Cardiac muscle cell (in vitro differentiated cells and primary cell): ENCODE results near the gene RREB1. TPM values are rescaled to one million over a fixed set of nuclear protein-coding genes. Genes with fewer than 3 reads are reported as not detected.
"Not testable (repeated sequence)": the region's sequence is repeated elsewhere in the genome, so short reads cannot be mapped to it uniquely, and the experiment has no call there.

Experiments
- DNase-seq, 2 donors: peaks; one replicate each; pipeline versions ENCODE4 v3.0.0 to v3.0.0-alpha.2; 2010 to 2017; ENCODE audit warnings: low read depth in 1 of 2, low spot score in 1 of 2
- H3K27ac ChIP-seq: fragments of 200-600 bp; sonication (generic); 2 replicates; pipeline ENCODE4 v1.5.1; 2016
- H3K27me3 ChIP-seq: fragments of 200-600 bp; sonication (generic); 2 replicates; pipeline ENCODE4 v1.6.0; 2016; ENCODE audit warnings: control low read depth
- H3K36me3 ChIP-seq: fragments of 200-600 bp; sonication (generic); 2 replicates; pipeline ENCODE4 v1.5.1; 2016; ENCODE audit warnings: control low read depth
- H3K4me1 ChIP-seq: fragments of 200-600 bp; sonication (generic); 2 replicates; pipeline ENCODE4 v1.8.1; 2017; ENCODE audit warnings: low read depth, mild to moderate bottlenecking, mixed run types
- H3K4me3 ChIP-seq: fragments of 200-600 bp; sonication (generic); 2 replicates; pipeline ENCODE4 v1.5.1; 2016; ENCODE audit warnings: mild to moderate bottlenecking
- H3K9me3 ChIP-seq: fragments of 200-600 bp; sonication (generic); 2 replicates; pipeline ENCODE4 v1.5.1; 2017; ENCODE audit warnings: low read depth, mild to moderate bottlenecking, control low read depth
- polyA plus RNA-seq: library from polyadenylated mRNA; unstranded; fragments of >200 nt; fragmentation: Nextera tagmentation; extraction: Ambion mirVana; gene quantifications from 2 replicates; pipeline ENCODE4 v1.2.1, GENCODE V29; 2016
- total RNA-seq: library from RNA; depleted of rRNA; stranded (reverse); fragments of >200 nt; gene quantifications from 2 replicates; pipeline ENCODE4 v1.2.3, GENCODE V29; 2016
- TF ChIP-seq, protein P1 (sequence below): IDR thresholded peaks from 2 replicates; pipeline ENCODE4 v1.5.1; 2012; ENCODE audit warnings: low read depth, mild to moderate bottlenecking, low read length

The RREB1 gene
- total and polyA plus RNA-seq, 2 experiments from 2014 or later, result 15.4 to 55.3 TPM

DNA sequence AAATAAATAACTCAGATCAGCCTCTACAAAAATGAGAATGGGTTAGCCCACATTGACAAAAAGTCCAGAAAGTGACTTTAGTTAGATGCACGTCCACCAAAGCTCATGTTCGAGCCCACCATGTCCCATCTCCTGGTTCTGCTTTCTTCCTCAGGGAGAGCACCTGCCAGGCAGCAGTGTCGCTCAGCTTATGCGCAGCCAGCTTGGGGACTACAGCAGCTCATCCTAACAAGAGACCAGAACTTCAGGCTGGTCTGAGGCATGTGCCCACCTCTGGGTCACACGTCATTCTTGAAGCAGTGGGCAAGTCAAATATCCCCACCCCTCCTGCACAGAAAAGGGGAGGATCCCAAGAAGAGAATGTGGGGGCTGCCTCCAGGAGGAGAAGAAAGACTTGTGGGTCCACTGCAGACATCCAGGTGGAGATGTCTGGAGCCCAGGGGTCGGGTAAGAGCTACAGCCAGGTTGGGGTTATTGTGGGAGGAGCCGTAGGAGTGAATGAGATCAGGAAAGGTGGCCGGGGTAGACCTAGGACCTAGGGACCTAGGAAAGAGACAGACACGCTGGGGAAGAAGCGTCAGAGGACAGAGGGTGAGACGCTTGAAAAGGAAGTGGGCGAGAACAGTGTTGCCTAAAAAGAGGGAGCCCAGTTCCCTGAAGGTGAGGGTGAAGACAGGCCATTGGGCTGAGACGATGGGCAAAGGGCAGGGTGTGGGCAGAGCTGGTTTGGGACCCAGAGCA lies 152.7 kb downstream of the RREB1 start:
- TF ChIP-seq, protein P1, sequence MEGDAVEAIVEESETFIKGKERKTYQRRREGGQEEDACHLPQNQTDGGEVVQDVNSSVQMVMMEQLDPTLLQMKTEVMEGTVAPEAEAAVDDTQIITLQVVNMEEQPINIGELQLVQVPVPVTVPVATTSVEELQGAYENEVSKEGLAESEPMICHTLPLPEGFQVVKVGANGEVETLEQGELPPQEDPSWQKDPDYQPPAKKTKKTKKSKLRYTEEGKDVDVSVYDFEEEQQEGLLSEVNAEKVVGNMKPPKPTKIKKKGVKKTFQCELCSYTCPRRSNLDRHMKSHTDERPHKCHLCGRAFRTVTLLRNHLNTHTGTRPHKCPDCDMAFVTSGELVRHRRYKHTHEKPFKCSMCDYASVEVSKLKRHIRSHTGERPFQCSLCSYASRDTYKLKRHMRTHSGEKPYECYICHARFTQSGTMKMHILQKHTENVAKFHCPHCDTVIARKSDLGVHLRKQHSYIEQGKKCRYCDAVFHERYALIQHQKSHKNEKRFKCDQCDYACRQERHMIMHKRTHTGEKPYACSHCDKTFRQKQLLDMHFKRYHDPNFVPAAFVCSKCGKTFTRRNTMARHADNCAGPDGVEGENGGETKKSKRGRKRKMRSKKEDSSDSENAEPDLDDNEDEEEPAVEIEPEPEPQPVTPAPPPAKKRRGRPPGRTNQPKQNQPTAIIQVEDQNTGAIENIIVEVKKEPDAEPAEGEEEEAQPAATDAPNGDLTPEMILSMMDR, result no peak
- H3K27ac ChIP-seq, result peak overlapping the region; percentile 86
- DNase-seq, result no peak

DNA sequence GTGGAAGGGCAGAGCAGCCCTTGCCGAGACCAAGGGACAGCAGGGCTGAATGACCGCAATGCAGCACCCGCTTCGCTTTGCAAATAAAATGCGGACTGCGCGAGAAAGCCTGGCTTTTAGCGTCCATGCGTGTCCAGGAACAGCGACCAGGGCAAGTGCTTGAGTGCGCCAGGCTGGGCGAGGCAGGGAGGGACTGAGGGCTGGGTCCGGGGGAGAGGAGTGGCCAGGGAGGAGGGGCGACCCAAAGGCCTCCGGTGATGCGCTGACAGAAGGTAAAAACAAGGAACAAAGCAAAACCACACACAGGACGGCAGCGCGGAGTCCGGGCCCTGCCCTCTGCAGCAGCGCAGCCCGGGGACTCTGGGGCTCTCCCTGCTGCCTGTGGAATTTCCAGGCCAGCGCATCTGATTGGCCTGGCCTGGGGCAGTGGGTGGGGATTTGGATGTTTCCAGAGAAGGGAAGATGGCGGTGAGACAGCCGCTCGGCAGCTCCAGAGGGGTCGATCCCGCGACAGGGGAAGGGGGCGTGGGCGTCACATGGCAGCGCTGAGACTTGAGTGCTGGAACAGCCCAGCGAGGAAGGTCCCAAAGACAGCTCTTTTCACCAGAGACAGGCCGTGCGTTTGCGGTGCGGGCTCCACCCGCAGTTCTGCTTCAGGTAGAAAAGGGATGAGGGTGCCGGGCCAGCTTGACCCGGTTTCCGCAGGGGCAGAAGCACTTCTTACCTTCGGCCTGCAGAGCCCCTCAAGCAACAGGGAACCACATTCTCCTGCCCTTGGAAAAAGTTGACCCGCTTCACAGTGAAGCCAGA lies 153.5 kb downstream of the RREB1 start:
- TF ChIP-seq, protein P1, result no peak
- Histone ChIP-seq H3K9me3 (no peaks in the 10 kb centered on the region), H3K27me3 (no peaks in the 10 kb centered on the region), H3K4me3 (peak overlapping the region; percentile 40), H3K27ac (peak overlapping the region; percentile 86), H3K4me1 (peaks cover 8% of the 10 kb centered on the region), H3K36me3 (no peaks in the 10 kb centered on the region)
- DNase-seq, result peak; percentile 87 to 94

More for the DNA sequence above, 152.7 kb downstream of the RREB1 start:
- no peaks in the 10 kb centered on the region for H3K27me3 ChIP-seq
- H3K36me3 ChIP-seq, result no peaks in the 10 kb centered on the region
- peak overlapping the region; percentile 40 for H3K4me3 ChIP-seq
- H3K9me3 ChIP-seq, result no peaks in the 10 kb centered on the region
- peaks cover 8% of the 10 kb centered on the region for H3K4me1 ChIP-seq

DNA sequence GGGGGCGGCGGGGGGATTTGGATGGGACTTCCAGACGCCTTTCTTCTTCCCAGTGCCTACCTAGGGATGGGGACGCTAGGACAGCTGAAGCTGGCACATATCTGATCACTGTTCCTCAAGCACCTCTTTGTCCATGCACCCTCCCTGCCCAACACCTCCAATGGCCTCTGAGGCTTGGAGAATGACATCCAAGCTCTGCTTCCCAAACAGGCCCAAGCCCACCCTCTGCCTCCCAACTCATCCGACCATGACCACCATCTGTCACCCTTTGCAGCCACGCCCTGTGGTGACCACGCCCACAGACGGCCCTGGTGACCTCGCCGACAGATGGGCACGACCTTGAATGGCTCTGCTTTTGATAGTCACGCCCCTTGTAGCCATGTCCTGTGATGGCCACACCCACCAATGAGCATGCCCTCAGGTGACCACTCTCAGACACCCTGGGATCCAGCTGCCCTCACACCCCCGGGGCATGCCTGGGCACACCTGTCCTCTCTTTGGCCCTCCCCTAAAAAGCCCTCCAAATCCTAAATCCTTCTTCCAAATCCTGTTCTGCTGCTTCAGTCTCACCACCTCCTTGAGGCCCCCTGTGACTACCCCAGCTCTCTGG lies 154.2 kb downstream of the RREB1 start:
- Histone ChIP-seq H3K4me3 (peak overlapping the region; percentile 40), H3K27me3 (no peaks in the 10 kb centered on the region), H3K27ac (peak overlapping the region; percentile 86), H3K9me3 (no peaks in the 10 kb centered on the region), H3K36me3 (no peaks in the 10 kb centered on the region), H3K4me1 (peaks cover 8% of the 10 kb centered on the region)
- TF ChIP-seq, protein P1, result no peak
- no peak for DNase-seq

DNA sequence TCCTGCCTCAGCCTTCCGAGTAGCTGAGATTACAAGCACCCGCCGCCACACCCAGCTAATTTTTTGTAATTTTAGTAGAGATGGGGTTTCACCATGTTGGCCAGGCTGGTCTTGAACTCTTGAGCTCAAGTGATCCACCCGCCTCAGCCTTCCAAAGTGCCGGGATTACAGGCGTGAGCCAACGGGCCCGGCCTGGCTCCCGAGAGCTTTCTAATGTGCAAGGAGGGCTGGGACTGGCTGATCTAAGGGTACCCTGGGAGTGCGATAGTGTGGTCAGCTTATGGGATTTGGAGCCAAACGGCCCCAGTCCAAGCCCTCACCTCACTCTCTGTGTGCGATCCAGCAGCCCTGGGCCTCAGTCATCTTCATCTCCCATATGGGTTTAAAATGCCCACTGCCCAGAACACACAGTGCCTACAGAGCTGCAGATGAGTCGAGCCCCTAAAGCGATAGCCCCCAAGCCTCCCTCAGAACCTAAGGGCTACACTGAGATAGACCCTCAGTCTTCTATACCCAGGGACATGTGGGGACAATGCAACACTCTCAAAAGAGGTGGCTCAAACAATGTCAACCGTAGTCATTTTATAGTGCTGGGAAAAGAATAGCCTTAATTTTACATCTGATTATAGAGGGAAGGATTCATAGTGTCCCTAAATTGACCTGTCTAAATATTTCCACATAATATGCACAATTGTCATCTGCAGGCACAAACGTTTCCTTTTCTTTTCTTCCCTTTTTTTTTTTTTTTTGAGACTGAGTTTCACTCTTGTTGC lies 155.2 kb downstream of the RREB1 start:
- H3K27me3 ChIP-seq, result no peaks in the 10 kb centered on the region
- no peak for DNase-seq
- peaks cover 8% of the 10 kb centered on the region for H3K4me1 ChIP-seq
- no peaks in the 10 kb centered on the region for H3K9me3 ChIP-seq
- no peaks in the 10 kb centered on the region for H3K36me3 ChIP-seq
- TF ChIP-seq, protein P1, result no peak
- no peak overlapping the region for H3K27ac ChIP-seq
- no peak overlapping the region for H3K4me3 ChIP-seq

DNA sequence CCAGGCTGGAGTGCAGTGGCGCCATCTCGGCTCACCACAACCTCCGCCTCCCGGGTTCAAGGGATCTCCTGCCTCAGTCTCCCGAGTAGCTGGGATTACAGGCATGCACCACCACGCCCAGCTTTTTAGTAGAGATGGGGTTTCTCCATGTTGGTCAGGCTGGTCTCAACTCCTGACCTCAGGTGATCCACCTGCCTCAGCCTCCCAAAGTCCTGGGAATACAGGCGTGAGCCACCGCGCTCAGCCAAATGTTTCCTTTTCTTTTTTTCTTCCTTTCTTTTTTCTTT lies 155.7 kb downstream of the RREB1 start:
- DNase-seq, H3K27ac ChIP-seq, H3K4me3 ChIP-seq, H3K36me3 ChIP-seq, H3K4me1 ChIP-seq, H3K9me3 ChIP-seq, H3K27me3 ChIP-seq: not testable (repeated sequence)
